PC-9 (cell line): ENCODE measurements around the gene LRRC56. TPM values are rescaled to one million over a fixed set of nuclear protein-coding genes. Genes with fewer than 3 reads are reported as not detected.

Experiments used
- BruUV-seq: library from RNA; stranded (reverse); fragments of 400-500 nt; replicated peaks from 2 replicates; lab custom pipeline; 2021; lab: Mats Ljungman, UMichigan
- CTCF ChIA-PET: fragments of 300-600 bp; sonication (Branson Sonifier 250); formaldehyde crosslinking; loops from one replicate; lab custom pipeline; 2022; ENCODE audit warnings: antibody characterized with exemption; lab: Charles Lee
- POLR2A ChIA-PET: fragments of 300-600 bp; sonication (Branson Sonifier 250); formaldehyde crosslinking; loops from one replicate; lab custom pipeline; 2022; ENCODE audit warnings: antibody characterized with exemption; ENCODE audit not compliant: unreplicated experiment; lab: Charles Lee
- DNase-seq, 2 experiments: peaks; one replicate each; pipeline versions ENCODE4 v3.0.0 to v3.0.0-alpha.2; 2015 to 2022; ENCODE audit warnings: mixed read lengths in 1 of 2
- H2AFZ ChIP-seq: fragments of 200-600 bp; sonication (generic); 2 replicates; pipeline ENCODE4 v1.8.1; 2017; ENCODE audit warnings: antibody characterized with exemption
- H3F3A ChIP-seq: fragments of 200-600 bp; sonication (generic); 2 replicates; pipeline ENCODE4 v1.8.1; 2017; ENCODE audit warnings: antibody characterized with exemption, mild to moderate bottlenecking, low read depth; ENCODE audit not compliant: insufficient read depth
- H3K27ac ChIP-seq: fragments of 200-600 bp; sonication (generic); 2 replicates; pipeline ENCODE4 v1.6.1; 2016; ENCODE audit warnings: mixed run types
- H3K27me3 ChIP-seq: fragments of 200-600 bp; sonication (generic); 2 replicates; pipeline ENCODE4 v1.6.1; 2016; ENCODE audit warnings: low read depth, mixed run types; ENCODE audit not compliant: insufficient read depth
- H3K36me3 ChIP-seq: fragments of 200-600 bp; sonication (generic); 2 replicates; pipeline ENCODE4 v1.6.1; 2016; ENCODE audit warnings: low read depth, mixed run types
- H3K4me1 ChIP-seq: fragments of 200-600 bp; sonication (generic); replicated peaks from 2 replicates; pipeline ENCODE4 v1.6.1; 2016; ENCODE audit warnings: mixed run types; ENCODE audit not compliant: insufficient read depth
- H3K4me2 ChIP-seq: fragments of 200-600 bp; sonication (generic); 2 replicates; pipeline ENCODE4 v1.6.1; 2017; ENCODE audit warnings: mixed run types
- H3K4me3 ChIP-seq: fragments of 200-600 bp; sonication (generic); 2 replicates; pipeline ENCODE4 v1.6.1; 2016; ENCODE audit warnings: mixed run types
- H3K79me2 ChIP-seq: fragments of 200-600 bp; sonication (generic); 2 replicates; pipeline ENCODE4 v1.6.1; 2017; ENCODE audit warnings: low read depth, mixed run types
- H3K9me2 ChIP-seq: fragments of 200-600 bp; sonication (generic); 2 replicates; pipeline ENCODE4 v1.8.1; 2017; ENCODE audit warnings: mild to moderate bottlenecking; ENCODE audit not compliant: insufficient read depth
- H3K9me3 ChIP-seq: fragments of 200-600 bp; sonication (generic); 2 replicates; pipeline ENCODE4 v1.8.1; 2016; ENCODE audit warnings: low read depth; ENCODE audit not compliant: insufficient read depth
- H4K20me1 ChIP-seq: fragments of 200-600 bp; sonication (generic); 2 replicates; pipeline ENCODE4 v1.8.1; 2017; ENCODE audit not compliant: insufficient read depth
- CTCF ChIP-seq: fragments of 200-600 bp; sonication (generic); conservative IDR thresholded peaks from 2 replicates; pipeline ENCODE4 v1.6.1; 2017; ENCODE audit warnings: mixed run types, antibody characterized with exemption, mild to moderate bottlenecking, moderate library complexity
- EZH2 ChIP-seq: fragments of 200-600 bp; sonication (generic); IDR thresholded peaks from 2 replicates; pipeline ENCODE4 v1.8.0; 2017; ENCODE audit warnings: antibody characterized with exemption, low read depth
- intact Hi-C: fragments of 100-400 bp; cut with micrococcal nuclease; formaldehyde crosslinking; loops from one replicate; pipeline ENCODE4 v1.10.0; 2022; ENCODE audit not compliant: unreplicated experiment
- total RNA-seq: library from RNA; stranded (reverse); gene quantifications from 2 replicates; pipeline ENCODE4 v1.2.3, GENCODE V29; 2021

The LRRC56 gene
- total RNA-seq, 1 experiment from 2014 or later = 5.0 TPM

- Histone ChIP-seq H3K27me3 (no peaks in the 10 kb centered on the region), H3K9me3 (no peaks in the 10 kb centered on the region), H3K79me2 (peaks cover 10% of the 10 kb centered on the region; the same call in 1 of the 2 replicates), H4K20me1 (no peaks in the 10 kb centered on the region; the same call in 1 of the 2 replicates), H3K36me3 (no peaks in the 10 kb centered on the region), H3K27ac (no peak overlapping the region), H2AFZ (no peak overlapping the region), H3K4me3 (no peak overlapping the region), H3F3A (peaks cover 11% of the 10 kb centered on the region; the same call in 1 of the 2 replicates), H3K4me1 (no peaks in the 10 kb centered on the region), H3K4me2 (no peak overlapping the region), H3K9me2 (no peaks in the 10 kb centered on the region)
- intact Hi-C loops = no loop called here
- ChIA-PET POLR2A (no interaction called here), CTCF (no interaction called here)
- TF ChIP-seq CTCF = no peak
- no peak for TF ChIP-seq EZH2
- no peak for DNase-seq
- BruUV-seq = no TSS peak
Observed at GRCh38 chr11:558503-558902, 21.2 kb downstream of the LRRC56 start.

DNA sequence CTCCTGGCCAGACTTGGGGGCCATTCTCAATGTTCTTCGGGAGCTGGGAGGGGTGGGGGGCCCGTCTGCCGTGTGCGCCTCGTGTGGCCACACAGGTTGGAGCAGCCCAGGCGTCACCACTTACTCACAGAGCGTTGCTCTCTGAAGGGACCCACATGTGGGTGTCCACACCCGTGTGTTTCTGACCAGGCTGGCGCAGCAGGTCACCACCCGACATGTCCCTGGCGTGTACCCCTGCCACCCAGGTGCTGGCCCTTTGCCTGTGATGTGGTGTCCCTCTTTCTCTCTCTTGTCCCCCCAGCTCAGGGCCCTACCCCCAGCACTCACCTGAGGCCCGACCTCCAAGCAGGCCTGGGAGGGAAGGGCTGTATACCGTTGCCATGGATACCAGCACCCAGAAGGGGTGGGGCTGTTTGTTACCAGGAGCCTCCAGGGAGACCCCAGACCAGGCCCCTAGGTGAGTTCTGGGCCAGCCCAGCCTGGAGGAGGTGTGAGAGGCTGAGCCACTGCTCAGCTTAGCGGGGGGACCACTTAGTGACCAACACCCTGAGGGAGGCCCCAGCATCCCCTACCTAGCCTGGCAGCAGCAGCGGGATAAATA is 21.8 kb downstream of the LRRC56 start:
- Histone ChIP-seq H3K27me3 (no peaks in the 10 kb centered on the region), H4K20me1 (no peaks in the 10 kb centered on the region; the same call in 1 of the 2 replicates), H3F3A (peaks cover 11% of the 10 kb centered on the region; the same call in 1 of the 2 replicates), H3K27ac (no peak overlapping the region), H3K4me1 (no peaks in the 10 kb centered on the region), H3K4me2 (no peak overlapping the region), H3K36me3 (no peaks in the 10 kb centered on the region), H3K9me2 (no peaks in the 10 kb centered on the region), H3K9me3 (no peaks in the 10 kb centered on the region), H3K4me3 (no peak overlapping the region), H2AFZ (no peak overlapping the region), H3K79me2 (peaks cover 10% of the 10 kb centered on the region; the same call in 1 of the 2 replicates)
- TF ChIP-seq CTCF (no peak), EZH2 (no peak)
- POLR2A ChIA-PET = interaction anchor here (0.6 to 0.7 kb wide), 2 partner anchors 16 to 20 kb away, joined by 3 to 7 read pairs; no protein-coding TSS in a partner anchor
- intact Hi-C loops = no loop called here
- no peak for DNase-seq
- no TSS peak for BruUV-seq
- CTCF ChIA-PET = interaction anchor here (0.5 kb wide), 1 partner anchor 1273 kb away, joined by 9 read pairs; no protein-coding TSS in a partner anchor

- peaks cover 10% of the 10 kb centered on the region; the same call in 1 of the 2 replicates for H3K79me2 ChIP-seq
- ChIA-PET CTCF (interaction anchor here (0.5 kb wide), 1 partner anchor 1272 kb away, joined by 9 read pairs; no protein-coding TSS in a partner anchor), POLR2A (interaction anchor here (0.6 to 0.7 kb wide), 3 partner anchors 15 to 274 kb away, joined by 3 to 7 read pairs (median 7); no protein-coding TSS in a partner anchor)
- H3K4me3 ChIP-seq = peak overlapping the region; percentile 59
- H3F3A ChIP-seq = peaks cover 11% of the 10 kb centered on the region; the same call in 1 of the 2 replicates
- BruUV-seq = no TSS peak
- no peaks in the 10 kb centered on the region for H3K4me1 ChIP-seq
- H3K36me3 ChIP-seq = no peaks in the 10 kb centered on the region
- no peaks in the 10 kb centered on the region; the same call in 1 of the 2 replicates for H4K20me1 ChIP-seq
- TF ChIP-seq EZH2 = no peak
- no peak for TF ChIP-seq CTCF
- H3K4me2 ChIP-seq = peak overlapping the region; percentile 79
- H3K9me2 ChIP-seq = no peaks in the 10 kb centered on the region
- intact Hi-C loops = loop anchor here (10.0 kb wide), 1 partner anchor 165 kb away; no protein-coding TSS in a partner anchor
- no peaks in the 10 kb centered on the region for H3K9me3 ChIP-seq
- H3K27ac ChIP-seq = no peak overlapping the region; the same call in 1 of the 2 replicates
- H3K27me3 ChIP-seq = no peaks in the 10 kb centered on the region
- peak in 1 of 2 experiments; percentile 51 for DNase-seq
- peak overlapping the region; percentile 64; the same call in 1 of the 2 replicates for H2AFZ ChIP-seq
Observed at GRCh38 chr11:559712-560304, 22.5 kb downstream of the LRRC56 start.
